HG03457 (cell line): ENCODE results near the gene PAPPA.

ENCODE experiments used
- ATAC-seq: cut with Tn5 transposase; IDR thresholded peaks from one replicate; pipeline ENCODE4 v1.9.1; 2021; ENCODE audit warnings: moderate number of reproducible peaks; ENCODE audit not compliant: unreplicated experiment

The PAPPA gene

DNA sequence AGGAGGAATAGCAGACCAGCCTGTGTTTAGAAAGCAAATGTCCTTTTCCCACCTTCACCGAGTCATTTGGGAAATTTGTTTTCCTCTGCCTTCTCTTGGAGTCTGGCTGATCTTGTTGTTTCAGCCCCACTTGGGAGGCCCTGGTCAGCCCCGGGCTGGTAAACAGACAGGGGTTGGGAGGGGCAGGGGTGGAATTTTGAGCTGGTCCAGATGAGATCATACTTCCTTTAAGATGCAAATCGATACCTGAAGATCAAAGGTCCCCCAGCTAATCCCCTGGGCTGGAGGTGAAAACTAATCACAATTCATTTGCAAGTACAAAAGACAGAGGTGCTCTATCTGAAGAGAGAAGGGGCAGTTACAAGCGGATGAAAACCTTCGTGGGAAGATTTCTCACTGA, 118.4 kb downstream of the PAPPA start:
- no peak for ATAC-seq

DNA sequence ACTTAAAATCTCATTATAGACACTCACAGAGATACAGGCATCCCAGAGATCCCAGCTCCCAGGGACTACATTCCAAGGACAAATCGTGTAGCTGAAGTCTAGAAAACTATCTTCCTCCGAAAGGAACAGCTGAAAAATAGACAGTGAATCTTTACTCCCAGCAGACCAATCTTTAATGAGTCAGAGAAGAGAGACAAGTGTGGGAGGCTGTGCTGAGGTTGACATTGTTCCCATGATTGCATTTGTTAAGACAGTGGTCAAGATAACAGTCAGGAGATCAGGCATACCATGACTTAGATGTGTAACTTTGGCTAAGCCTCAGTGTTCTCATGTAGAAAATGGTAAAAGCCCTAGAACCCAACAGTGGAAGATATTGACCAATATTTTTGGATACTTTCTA, 120.7 kb downstream of the PAPPA start:
- no peak for ATAC-seq

DNA sequence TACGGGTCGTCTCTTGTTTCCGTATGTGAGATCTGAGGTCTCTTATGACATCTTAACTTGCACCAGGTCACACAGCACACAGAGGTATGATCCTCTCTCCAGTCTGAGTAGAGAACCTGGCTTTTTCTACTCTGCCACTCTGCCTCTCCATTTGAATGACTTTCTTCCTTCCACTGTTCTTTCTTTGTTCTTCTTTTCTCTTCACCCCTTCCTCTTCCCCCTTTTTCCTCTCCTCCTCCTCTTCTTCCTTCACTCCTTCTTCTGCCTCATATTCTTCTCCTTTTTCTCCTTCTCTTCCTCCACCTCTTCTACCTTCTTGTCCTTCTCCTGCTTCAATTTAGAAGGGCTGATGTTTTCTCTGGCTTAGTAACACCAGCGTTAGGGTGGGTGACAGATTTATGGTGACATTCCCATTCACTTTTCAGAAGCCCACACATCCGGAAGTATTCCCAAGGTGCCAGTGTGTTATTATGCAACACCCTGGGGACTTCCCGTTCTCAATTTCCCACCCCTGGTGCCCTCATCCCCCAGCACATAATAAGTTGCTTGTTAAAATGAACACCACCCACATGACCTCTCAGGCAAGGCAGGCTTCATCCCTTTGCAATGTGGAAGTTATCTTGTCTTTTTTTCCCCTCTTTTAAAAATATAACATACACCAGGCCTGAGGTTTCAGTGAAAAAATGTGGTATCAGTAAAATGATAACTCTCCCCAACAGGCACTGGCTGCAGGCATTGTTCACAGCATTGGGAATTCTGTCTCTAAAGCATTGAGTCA, 122.0 kb downstream of the PAPPA start:
- no peak for ATAC-seq

DNA sequence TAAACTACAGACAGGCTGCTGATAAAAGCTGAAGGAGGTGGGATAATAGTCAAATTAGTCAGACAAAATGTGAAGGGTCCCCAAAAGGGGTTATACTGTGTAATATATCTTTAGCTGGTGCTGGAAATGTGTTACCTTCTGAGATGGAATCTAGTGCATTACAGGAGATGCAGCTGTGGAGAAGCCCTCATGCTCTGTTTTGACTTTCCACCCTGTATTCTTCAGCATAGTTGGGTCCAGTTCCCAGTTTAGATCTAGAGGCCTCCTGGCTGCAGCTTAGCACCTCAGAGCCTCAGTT, 122.6 kb downstream of the PAPPA start:
- no peak for ATAC-seq

DNA sequence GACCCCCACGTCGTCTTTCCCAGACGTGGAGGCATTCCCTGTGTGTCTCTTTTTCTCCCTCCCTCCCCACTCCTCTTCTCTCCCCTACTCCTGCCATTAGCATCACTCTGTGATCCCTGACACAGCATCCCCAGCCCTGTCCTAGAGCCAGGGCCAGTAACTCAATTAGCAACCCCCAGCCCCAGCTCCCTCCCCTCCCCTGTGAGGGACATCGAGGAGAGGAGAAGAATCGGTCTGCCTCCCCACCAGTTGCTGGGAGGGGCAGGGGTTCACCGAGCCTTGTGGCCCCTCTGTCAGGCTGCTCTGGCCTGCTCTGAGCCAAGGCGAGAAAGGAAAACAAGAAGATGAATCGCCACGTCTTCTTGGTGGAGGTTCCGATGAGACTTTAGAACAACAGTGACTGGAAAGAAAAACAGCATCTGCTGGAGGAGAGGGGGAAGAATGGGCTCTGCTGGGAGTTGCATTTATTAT, 123.1 kb downstream of the PAPPA start:
- ATAC-seq, result no peak

DNA sequence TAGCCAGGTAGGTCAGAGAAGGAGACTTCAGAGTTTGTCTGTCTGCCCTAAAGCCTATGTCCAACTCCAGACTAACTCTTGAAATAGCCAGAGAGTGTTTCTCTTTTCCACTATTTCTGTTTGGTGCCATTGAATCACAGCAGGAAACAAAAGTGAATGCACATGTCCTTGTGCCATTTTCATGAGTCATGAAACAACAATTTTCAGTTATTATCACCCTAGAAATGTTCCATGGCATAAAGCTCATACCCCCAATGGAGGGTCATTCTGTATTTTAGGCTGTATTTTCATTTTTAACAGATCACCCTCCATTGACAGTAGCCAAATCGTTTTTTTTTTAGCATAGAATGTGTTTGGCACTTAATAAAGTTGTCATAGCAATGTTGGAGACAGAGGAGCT, 124.7 kb downstream of the PAPPA start:
- no peak for ATAC-seq

DNA sequence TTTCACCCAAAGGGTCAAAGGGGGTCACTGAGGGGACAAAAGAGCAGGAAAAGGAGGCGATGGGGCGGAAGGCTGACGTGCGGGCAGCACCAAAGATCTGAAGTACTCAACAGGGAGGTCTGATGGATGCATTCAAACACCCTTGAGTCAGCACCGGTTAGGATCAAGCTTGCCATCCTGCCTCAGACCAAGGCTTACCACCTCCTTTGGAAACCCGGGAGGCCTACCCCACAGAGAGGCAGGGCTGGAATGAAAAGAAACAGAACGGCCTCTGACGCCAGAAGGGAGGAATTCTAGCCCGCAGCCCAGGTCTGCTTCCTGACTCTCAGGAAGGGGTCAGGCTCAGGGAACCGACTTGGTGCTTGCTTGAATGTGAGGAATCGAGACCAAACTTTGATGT, 125.6 kb downstream of the PAPPA start:
- no peak for ATAC-seq

DNA sequence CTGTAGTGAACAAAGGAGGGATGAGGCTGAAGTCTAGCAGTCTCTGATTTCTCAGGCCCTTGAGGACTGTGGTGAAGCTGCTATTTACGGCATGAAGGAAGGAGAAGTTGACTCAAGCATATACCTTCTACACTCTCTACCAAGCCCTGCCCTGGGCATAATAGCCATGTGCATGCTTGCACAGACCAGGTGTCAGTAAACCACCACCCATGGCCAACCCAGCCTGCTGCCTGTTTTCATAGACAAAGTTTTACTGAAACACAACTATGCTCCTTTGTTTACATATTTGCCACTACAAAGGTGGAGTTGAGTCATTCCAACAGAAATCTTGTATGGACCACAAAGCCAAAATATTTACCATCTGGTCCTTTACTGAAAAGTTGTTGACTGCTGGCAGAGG, 126.9 kb downstream of the PAPPA start:
- no peak for ATAC-seq

DNA sequence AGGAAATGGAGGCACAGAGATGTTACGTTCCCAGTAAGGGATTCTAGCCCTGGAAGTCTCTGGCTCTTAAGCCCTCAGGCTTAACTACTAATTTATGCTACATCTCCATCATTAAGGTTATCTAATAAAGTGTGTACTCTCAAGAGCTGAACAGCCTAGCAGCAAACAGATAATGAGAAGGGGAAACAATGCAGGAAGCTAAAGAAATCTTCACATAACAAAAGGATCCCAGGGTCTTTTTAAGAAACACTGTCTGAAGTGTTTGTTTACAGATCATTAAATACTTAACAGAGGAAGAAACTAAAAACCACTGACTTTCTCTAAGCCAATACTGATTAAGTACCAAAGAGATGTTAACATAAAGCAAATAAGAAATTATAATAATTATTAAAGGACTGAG, 129.0 kb downstream of the PAPPA start:
- ATAC-seq, result no peak

DNA sequence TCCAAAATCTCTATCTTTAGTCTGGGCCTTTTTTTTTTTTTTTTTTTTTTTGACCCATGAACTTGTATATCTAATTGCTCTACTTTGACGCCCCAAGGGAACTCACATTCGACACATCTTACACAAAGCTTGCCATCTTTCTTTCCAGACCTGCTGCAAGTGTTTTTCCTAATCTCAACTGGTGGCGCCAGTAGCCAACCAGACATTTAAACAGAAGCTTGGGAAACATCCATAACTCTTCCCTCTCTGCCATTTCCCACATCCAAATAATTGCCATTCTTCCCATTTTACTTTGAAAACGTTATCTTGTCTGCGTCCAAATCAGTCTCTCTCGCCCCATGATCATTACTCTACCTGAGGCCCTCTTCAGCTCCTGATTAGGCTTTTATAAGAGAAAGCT, 130.9 kb downstream of the PAPPA start:
- ATAC-seq, result no peak

DNA sequence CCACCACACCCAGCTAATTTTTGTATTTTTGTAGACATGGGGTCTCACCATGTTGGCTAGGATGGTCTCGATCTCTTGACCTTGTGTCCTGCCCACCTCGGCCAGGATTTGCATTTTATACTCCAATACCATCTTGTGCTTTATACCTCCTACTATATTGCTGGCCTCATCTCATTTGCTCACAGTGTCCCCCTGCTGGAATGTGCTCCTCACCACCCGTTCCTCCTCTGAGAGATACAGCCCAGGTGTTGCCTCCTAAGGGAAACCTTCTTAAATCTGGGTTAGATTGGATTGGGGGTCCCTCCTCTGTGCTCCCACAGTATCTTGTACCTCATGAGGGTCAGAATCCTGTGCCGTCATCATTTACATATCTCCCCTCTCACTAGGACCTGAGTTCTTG, 131.7 kb downstream of the PAPPA start:
- no peak for ATAC-seq

DNA sequence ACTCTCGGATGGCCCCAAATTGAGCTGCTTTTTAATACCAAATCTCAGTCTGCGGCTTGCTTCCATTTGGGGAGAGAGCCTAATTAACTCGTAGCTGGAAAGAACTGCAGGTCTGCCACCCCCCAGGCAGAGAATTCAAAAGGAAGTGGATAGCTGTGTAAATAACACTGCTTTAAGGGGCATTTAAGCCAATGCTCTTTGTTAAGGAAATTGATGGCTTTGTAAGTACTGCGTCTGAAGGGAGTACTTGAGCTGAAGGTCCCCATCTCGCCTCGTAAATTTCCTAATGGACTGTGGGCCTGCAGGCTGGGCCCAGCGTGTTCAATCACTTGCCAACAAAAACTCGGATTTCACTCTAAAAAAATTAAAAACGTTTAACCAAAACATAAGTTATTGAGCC, 132.7 kb downstream of the PAPPA start:
- ATAC-seq, result no peak

DNA sequence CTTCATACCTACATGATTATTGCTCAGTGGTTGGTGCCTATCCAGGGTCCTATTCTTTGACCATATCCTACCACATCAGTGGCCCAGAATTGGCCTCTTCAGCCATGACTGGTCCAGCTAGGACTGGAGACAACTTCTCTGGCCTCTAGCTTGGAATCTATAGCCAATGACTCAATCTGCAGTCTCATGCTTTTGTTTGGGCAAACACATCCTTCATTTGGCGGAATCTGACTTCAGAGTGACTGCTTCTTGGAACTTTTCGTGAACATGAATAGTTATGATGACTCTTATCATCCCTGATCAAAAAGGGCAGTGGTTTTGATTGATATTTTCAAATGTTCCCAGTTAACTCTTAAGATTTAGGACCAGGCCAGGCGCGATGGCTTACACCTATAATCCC, 134.1 kb downstream of the PAPPA start:
- no peak for ATAC-seq

DNA sequence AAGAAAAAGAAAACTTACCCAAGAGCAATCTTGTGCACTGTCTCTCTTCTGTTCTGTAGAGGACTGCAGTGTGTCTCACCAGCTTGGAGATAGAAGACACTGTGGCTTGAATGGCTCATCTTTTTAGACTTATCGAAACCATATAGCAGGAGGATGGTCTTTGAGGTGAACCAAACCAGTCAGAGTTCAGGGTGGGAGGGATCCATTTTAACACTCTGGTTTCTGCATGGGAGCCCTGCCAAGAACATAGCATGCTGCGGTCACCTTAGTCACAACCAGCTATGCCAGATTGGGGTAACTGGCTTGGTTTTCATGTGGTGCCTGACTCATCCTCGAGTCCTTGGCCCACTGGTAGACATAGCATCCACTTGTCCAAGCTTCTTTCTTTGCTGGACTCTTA, 135.1 kb downstream of the PAPPA start:
- ATAC-seq, result no peak

DNA sequence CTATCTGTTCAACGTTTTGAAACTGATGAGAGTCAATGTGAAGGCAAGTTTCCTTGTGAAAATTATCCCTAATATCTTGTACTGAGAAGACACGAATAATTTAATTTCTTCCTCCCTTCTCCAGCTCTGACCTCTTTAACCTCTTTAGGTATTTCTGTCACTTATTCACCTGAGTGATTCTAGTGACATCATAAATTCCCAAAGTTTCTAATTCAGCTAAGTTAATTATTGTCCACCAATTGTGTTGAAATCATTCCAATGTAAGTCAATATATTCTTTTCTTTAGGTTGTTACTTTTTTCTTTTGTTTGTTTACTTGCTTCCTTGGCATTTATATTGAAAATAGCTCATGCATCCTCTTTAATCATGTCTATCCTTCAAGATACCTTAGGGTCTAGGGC, 143.8 kb downstream of the PAPPA start:
- no peak for ATAC-seq

DNA sequence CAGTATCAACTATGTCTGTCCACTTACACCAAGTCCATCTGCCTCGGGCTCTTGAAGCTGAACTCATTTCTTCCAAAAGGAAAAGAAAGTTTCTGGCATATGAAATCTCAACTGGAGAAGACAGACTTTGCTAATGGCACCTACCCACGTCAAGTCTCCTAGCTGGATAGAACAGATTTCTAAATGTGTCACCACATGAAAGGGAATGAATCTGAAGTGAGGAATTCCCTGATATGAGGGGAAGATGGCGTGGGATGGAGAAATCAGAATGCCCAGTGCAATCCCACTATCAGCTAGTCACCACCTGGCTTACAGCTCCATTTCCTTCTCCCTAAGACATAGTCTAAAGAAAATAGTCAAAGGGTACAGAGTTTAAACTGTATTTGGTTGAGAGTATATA, 144.7 kb downstream of the PAPPA start:
- no peak for ATAC-seq

DNA sequence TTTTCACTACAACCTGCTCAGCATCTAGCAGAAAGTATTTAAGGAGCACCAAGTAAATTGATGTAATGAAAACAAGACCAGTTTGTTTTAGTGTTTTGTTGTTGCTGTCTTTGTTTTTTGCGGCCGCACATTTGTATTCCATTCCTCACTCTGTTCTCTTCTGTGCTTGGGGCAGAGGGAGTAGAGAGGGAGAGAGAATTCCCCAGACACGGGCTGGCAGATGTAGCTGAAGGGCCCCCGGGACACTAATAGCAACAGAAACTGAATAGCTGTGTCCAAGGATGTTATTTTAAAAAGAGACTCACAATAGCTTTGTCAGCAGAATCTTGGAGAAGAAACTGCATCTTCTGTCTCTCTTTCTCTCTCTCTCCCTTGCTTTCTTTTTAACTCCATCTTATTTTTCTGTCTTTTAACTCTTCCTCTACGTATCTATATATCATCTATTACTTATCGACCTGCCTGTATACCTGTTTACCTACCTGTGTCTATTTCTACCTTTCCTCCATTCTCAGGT, 145.3 kb downstream of the PAPPA start:
- no peak for ATAC-seq

DNA sequence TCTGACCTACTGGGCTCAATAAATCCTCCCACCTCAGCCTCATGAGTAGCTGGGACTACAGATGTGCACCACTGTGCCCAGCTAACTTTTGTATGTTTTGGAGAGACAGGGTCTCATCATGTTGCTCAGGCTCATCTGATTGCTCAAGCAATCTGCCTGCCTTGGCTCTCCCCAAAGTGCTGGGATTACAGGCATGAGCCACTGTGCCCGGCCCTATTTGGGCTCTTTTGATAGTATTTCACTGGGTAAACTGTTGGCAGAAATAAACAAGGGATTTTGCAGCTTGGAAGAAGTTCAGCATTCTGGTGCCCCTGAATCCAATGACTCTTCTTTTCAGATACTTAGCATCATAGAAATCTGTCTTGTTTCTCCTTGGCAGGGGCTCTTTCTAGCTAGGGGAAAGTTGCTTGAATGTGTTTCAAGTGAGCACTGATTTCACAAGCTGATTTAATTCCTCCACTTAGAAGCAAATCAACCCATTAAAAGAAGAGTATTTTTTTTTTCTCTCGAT, 146.8 kb downstream of the PAPPA start:
- no peak for ATAC-seq

DNA sequence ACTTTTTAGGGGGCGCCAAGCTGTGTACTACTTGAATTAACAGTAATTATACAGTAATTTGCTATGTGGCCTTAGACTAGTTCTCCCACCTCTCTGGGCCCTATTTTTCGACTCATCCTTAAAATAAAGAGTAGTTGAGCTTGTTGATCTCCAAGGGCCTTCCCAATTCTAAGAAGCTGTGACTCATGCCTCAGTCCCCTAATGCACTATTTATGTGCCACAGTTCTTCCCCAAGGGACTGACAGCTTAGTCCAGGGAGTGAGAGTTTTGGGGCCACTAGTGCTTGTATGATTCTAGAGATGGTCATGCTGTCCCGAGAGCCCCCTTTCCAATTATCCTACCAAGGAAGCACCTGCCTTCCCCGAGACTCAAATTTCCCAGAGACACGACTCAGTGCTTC, 149.7 kb downstream of the PAPPA start:
- no peak for ATAC-seq

DNA sequence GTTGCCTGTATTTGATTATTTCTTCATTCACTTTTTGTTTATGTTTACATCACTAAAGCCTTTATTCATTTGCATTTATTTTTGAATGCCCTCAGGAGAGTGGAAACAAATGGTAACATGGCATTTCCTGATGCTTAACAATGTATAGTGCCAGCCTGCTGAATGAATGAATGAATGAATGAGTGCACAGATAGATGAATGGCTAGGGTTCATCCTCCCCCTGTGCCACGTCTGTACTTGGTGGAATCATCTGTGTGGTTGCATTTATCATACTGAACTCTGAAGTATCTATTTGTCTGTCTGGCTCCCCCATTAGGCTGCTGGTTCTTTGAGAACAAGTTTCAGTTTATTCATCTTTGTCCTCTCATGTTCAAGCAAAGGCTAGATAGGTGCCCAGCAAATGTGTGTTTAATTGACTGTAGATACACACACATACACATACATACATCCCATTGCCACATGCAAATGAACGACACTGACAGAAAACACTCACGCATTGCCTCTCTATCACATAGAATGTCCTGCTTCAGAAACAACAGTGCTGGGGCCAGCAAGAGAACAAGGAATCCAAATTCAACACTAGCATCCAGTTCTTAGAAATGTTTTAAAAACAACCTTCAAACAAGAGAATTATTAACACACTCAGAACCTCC, 150.4 kb downstream of the PAPPA start:
- no peak for ATAC-seq

DNA sequence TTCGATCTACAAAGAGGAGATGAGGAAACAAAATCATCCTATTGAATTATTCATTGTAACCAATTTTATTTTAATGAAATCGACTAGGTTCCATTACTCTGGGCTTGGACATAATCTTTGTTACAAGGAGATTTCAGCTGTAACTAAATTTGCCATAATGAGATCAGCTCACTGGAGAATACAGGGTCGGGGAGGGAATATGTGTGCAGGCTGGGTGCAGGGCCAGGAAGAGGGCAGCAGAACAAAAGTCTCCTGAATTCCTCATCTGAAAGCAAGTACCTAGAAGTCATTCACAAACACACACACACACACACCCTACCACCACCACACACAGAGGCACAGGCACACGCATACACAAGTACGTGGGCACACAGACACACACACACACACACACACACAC, 151.2 kb downstream of the PAPPA start:
- ATAC-seq, result no peak

DNA sequence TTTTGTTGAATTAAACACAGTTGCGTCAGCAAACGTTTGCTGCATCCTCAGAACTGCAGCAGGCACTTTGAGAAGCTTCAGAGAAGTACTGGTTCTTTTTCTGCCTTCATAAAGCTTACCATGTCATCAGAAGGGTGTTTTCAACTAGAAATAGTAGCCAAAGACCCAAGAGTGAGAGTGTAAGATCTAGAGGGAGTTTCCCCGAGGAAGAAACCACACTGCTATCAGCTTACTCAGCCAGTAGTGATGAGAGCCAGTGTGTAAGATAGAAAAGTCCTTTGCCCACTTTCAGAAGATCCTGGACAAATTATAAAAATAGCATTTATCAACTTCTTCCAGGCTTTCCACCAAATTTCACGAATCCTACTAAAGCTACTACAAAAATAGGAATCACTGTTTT, 154.5 kb downstream of the PAPPA start:
- ATAC-seq, result no peak
